Measurements from ENCODE around the gene CACNA1H. TPM values are rescaled to one million over a fixed set of nuclear protein-coding genes. Genes with fewer than 3 reads are reported as not detected.
"Not testable (repeated sequence)": the region's sequence is repeated elsewhere in the genome, so short reads cannot be mapped to it uniquely, and the experiment has no call there.

The CACNA1H gene
- total RNA-seq, 4 donors from 2014 or later = 133 to 330 (median 173) TPM

DNA sequence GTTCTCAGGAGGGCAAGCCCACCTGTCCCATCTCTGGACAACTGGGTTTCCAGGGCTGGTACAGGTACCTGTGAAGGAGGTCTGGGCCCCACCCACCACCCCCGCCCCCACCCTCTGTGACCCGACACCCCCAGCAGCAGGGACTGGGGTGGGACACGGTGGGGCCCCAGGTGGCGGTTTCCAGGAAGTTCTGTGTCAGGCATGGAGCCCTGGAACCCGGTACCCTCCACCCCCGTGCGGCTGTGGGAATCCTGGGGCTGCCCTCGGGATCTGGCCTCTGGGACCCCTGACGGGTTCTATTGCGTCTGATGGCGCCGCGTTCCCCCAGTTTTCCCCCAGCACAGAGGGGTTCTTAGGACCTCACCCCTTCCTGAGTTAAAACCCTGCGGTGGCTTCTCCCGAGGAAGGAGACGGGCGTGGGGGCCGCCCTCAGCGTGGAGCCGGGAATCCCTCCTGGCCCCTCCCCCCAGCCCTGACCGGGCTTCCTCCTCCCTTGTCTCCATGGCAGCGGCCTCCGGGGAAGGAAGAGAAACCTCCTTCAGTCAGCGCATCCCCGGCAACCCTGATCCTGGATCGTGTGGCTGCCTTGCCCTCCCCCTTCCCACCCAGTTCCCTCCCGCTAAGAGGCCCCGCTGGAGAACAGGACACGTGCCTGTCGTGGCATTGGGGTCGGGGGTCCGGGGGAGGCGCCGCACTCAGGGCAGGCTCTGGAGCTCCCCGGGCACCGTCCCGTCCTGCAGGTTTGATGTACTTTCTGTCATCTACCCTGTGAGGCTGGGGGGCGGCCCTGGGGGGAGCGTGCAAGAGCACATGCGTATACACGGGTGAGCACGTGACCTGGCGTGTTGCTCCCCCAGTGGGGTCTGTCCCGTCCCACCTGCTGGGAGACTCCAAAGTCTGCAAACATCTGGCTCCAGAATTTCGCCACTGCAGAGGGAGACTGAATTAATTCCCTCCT, 30.3 kb downstream of the CACNA1H start:
- Histone ChIP-seq H3K9me3 (no peaks in the 10 kb centered on the region), H3K36me3 (peaks cover 0 to 3% of the 10 kb centered on the region in 2 donors), H3K27me3 (no peaks in the 10 kb centered on the region), H3K4me1 (peaks cover 2 to 85% (median 38%) of the 10 kb centered on the region in 3 donors), H3K4me3 (peak overlapping the region in 1 of 2 donors; percentile 32), H3K27ac (peak overlapping the region; percentile 79 to 95 (median 94))
- TF ChIP-seq EP300 (IDR thresholded peaks at IDR 0.05) (no peak), POLR2AphosphoS5 (IDR thresholded peaks at IDR 0.05) (peak; percentile 34)
- TF ChIP-seq, protein P1, sequence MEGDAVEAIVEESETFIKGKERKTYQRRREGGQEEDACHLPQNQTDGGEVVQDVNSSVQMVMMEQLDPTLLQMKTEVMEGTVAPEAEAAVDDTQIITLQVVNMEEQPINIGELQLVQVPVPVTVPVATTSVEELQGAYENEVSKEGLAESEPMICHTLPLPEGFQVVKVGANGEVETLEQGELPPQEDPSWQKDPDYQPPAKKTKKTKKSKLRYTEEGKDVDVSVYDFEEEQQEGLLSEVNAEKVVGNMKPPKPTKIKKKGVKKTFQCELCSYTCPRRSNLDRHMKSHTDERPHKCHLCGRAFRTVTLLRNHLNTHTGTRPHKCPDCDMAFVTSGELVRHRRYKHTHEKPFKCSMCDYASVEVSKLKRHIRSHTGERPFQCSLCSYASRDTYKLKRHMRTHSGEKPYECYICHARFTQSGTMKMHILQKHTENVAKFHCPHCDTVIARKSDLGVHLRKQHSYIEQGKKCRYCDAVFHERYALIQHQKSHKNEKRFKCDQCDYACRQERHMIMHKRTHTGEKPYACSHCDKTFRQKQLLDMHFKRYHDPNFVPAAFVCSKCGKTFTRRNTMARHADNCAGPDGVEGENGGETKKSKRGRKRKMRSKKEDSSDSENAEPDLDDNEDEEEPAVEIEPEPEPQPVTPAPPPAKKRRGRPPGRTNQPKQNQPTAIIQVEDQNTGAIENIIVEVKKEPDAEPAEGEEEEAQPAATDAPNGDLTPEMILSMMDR (IDR thresholded peaks at IDR 0.05) = no peak
- no CpG with 5 or more reads among the region's 45 CpGs for WGBS, 2 donors (ENCODE audit: low coverage in 1 of 2)
- ATAC-seq = peak; percentile 35

DNA sequence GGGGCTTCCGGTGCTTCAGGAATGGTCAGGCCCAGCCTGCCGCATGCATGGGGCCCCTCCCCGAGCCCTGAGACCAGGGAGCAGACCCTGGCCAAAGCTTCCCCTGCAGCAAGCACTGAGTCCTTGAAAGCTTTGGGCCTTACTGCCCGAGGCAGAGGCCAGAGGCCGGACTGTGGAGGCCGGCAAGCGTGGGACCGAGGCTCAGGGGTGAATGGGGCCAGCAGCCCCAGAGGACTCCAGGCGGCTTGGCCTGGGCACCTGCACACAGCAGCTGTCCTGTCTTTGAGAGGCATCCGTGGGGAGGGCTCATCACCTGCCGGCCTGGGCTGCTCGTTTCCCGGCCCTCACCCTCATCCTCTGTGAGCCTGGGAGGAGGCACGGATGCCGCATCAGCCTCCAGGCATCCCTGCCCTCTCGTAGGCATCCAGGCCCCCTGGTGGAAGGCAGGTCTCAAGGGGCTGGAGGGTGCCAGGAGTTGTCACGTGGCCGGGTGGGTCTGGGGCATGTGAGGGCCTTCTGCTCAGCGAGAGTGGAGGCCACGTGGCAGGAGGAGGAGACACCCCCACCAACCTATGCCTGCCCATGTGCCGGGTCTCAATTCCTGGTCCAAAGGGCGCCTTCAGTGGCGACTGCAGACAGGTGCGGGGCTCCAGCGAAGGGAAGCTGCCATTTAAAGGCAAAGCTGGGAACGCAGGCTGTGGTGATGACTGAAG, 31.4 kb downstream of the CACNA1H start:
- H3K36me3 ChIP-seq = peaks cover 0 to 3% of the 10 kb centered on the region in 2 donors
- peak; percentile 26 for ATAC-seq
- no peak overlapping the region for H3K4me3 ChIP-seq
- H3K27ac ChIP-seq = peak overlapping the region; percentile 79 to 95 (median 94)
- peaks cover 2 to 82% (median 38%) of the 10 kb centered on the region in 3 donors for H3K4me1 ChIP-seq
- TF ChIP-seq, protein P1 (IDR thresholded peaks at IDR 0.05) = peak in 3 of 4 experiments; percentile 44 to 72 (median 61)
- TF ChIP-seq POLR2AphosphoS5 (IDR thresholded peaks at IDR 0.05) (peak; percentile 73), POLR2A (IDR thresholded peaks at IDR 0.05) (no peak)
- WGBS, 2 donors (ENCODE audit: low coverage in 1 of 2) = 93% methylated on average over 2 of the region's 26 CpGs; no CpG with 5 or more reads in 1 of the 2 donors
- no peaks in the 10 kb centered on the region for H3K9me3 ChIP-seq
- no peaks in the 10 kb centered on the region for H3K27me3 ChIP-seq

DNA sequence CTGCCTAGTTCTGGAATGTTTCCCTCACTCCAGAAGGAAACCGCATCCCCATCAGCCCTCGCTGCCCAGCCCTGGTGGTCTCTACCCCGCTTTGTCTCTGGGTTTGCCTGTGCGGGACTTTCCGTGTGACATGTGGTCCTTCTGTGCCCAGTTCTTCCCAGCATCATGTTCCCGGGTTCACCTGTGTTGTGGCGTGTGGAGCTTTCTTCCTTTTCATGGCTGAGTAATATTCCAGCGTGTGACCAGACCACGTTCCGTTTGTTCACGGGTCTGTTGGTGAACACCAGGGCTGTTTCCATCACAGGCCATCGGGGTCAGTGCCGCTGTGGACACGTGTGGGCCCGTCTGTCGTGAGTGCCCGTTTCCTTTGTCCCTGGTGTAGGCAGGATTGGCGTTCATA, 32.1 kb downstream of the CACNA1H start:
- ATAC-seq = no peak
- peaks cover 2 to 81% (median 38%) of the 10 kb centered on the region in 3 donors for H3K4me1 ChIP-seq
- peak overlapping the region; percentile 10 to 95 (median 94) for H3K27ac ChIP-seq
- no peaks in the 10 kb centered on the region for H3K27me3 ChIP-seq
- peaks cover 0 to 3% of the 10 kb centered on the region in 2 donors for H3K36me3 ChIP-seq
- no peak overlapping the region for H3K4me3 ChIP-seq
- WGBS, 2 donors (ENCODE audit: low coverage in 1 of 2) = 94% methylated on average over 5 of the region's 18 CpGs; no CpG with 5 or more reads in 1 of the 2 donors
- no peak for TF ChIP-seq POLR2A (IDR thresholded peaks at IDR 0.05)
- TF ChIP-seq EP300 (IDR thresholded peaks at IDR 0.05) = no peak
- no peak for TF ChIP-seq POLR2AphosphoS5 (IDR thresholded peaks at IDR 0.05)
- TF ChIP-seq, protein P1 (IDR thresholded peaks at IDR 0.05) = no peak
- no peaks in the 10 kb centered on the region for H3K9me3 ChIP-seq

DNA sequence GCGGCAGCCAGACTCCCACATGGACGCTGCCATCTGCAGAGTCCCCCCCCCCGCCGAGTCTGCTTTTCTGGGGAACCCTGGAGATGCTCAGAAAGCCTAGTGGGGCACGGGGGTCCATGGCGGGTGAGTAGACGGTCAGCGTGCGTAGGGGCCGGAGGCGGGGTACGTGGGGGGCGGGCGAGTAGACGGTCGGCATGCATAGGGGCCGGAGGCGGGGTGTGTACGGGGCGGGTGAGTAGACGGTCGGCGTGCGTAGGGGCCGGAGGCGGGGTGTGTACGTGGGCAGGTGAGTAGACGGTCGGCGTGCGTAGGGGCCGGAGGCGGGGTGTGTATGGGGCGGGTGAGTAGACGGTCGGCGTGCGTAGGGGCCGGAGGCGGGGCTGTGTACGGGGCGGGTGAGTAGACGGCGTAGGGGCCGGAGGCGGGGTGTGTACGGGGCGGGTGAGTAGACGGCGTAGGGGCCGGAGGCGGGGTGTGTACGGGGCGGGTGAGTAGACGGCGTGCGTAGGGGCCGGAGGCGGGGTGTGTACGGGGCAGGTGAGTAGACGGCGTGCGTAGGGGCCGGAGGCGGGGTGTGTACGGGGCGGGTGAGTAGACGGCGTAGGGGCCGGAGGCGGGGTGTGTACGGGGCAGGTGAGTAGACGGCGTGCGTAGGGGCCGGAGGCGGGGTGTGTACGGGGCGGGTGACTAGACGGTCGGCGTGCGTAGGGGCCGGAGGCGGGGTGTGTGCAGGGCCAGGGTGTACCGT, 32.7 kb downstream of the CACNA1H start:
- WGBS, 2 donors (ENCODE audit: low coverage in 1 of 2) = no CpG with 5 or more reads among the region's 86 CpGs
- H3K27me3 ChIP-seq, H3K9me3 ChIP-seq, H3K4me3 ChIP-seq, H3K36me3 ChIP-seq, ATAC-seq: not testable (repeated sequence)
- Histone ChIP-seq H3K4me1 (peaks cover 2 to 81% (median 34%) of the 10 kb centered on the region in 3 donors), H3K27ac (peak overlapping the region; percentile 10 to 95 (median 94))
